ENCODE results near the gene NACC2.

DNA sequence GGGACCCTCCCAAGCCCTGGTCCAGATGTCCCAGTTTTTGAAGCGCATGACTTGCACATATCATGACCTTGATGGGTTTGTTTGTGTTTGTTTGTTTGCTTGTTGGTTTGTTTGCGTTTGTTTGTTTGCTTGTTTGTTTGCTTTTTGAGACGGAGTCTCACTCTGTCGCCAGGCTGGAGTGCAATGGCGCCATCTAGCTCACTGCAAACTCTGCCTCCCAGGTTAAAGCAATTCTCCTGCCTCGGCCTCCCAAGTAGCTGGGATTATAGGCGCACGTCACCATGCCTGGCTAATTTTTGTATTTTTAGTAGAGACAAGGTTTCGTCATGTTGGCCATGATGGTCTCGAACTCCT is 120.9 kb downstream of the NACC2 start:
- TF ChIP-seq CTCF (IDR thresholded peaks at IDR 0.05): no peak; the same call in 1 of the 2 replicates
- no peak for TF ChIP-seq SIN3A (IDR thresholded peaks at IDR 0.05; ENCODE audit: borderline replicate concordance, insufficient read depth, low read depth, low read length)
- TF ChIP-seq REST (IDR thresholded peaks at IDR 0.05; ENCODE audit: insufficient read depth in 1 of 2, low read depth in 2 of 2, low read length in 1 of 2): no peak
- TF ChIP-seq POLR2AphosphoS5 (IDR thresholded peaks at IDR 0.05; ENCODE audit: low read depth, low read length): no peak
